Right atrium auricular region (tissue), 2 donors: ENCODE results near the gene ANKRD9. TPM values are rescaled to one million over a fixed set of nuclear protein-coding genes. Genes with fewer than 3 reads are reported as not detected.

Experiments
- DNase-seq: peaks from one replicate; pipeline ENCODE4 v3.0.0-alpha.2; 2019; ENCODE audit warnings: low spot score
- H3K27ac ChIP-seq, 2 donors: fragments of 200-600 bp; sonication (generic); 1 replicate in 1 of 2; 2 replicates in 1 of 2; pipeline ENCODE4 v1.5.1; 2016 to 2019
- H3K27me3 ChIP-seq, 2 donors: fragments of 200-600 bp; sonication (generic); one replicate each; pipeline versions ENCODE4 v1.5.1 to v1.6.0; 2017 to 2019
- H3K36me3 ChIP-seq: fragments of 200-600 bp; sonication (generic); one replicate; pipeline ENCODE4 v1.5.1; 2016
- H3K4me1 ChIP-seq, 2 donors: fragments of 200-600 bp; sonication (generic); one replicate each; pipeline versions ENCODE4 v1.5.1 to v1.6.0; 2017 to 2019
- H3K4me3 ChIP-seq, 2 donors: fragments of 200-600 bp; sonication (generic); 1 replicate in 1 of 2; 2 replicates in 1 of 2; pipeline ENCODE4 v1.5.1; 2017 to 2019; ENCODE audit warnings: mild to moderate bottlenecking in 1 of 2, moderate library complexity in 1 of 2
- H3K9me3 ChIP-seq, 2 donors: fragments of 200-600 bp; sonication (generic); one replicate each; pipeline ENCODE4 v1.5.1; 2019
- CTCF ChIP-seq, 2 donors: fragments of 200-600 bp; sonication (generic); IDR thresholded peaks; one replicate each; pipeline ENCODE4 v1.5.1; 2019; ENCODE audit warnings: antibody characterized with exemption in 2 of 2
- total RNA-seq, 2 donors: library from RNA; depleted of rRNA; stranded (reverse); fragments of >200 nt; gene quantifications; one replicate each; pipeline ENCODE4 v1.1.0, GENCODE V29; 2016

Gene ANKRD9
- total RNA-seq, 2 donors from 2014 or later = 144 to 158 TPM

GRCh38 chr14:102512793-102513300, 3.3 kb upstream of the ANKRD9 start:
- no peaks in the 10 kb centered on the region for H3K9me3 ChIP-seq
- no peak overlapping the region for H3K4me3 ChIP-seq
- peaks cover 0 to 29% of the 10 kb centered on the region in 2 donors for H3K4me1 ChIP-seq
- no peaks in the 10 kb centered on the region for H3K36me3 ChIP-seq
- no peak overlapping the region for H3K27ac ChIP-seq
- DNase-seq = no peak
- TF ChIP-seq CTCF (IDR thresholded peaks at IDR 0.05) = no peak
- no peaks in the 10 kb centered on the region for H3K27me3 ChIP-seq

- TF ChIP-seq CTCF (IDR thresholded peaks at IDR 0.05) = no peak
- Histone ChIP-seq H3K27me3 (no peaks in the 10 kb centered on the region), H3K9me3 (no peaks in the 10 kb centered on the region), H3K4me1 (peaks cover 0 to 23% of the 10 kb centered on the region in 2 donors), H3K4me3 (no peak overlapping the region), H3K27ac (no peak overlapping the region), H3K36me3 (peaks cover 4% of the 10 kb centered on the region)
- no peak for DNase-seq
Observed at GRCh38 chr14:102511538-102511937, 2.0 kb upstream of the ANKRD9 start.

GRCh38 chr14:102510616-102511520, 1.3 kb upstream of the ANKRD9 start:
- Histone ChIP-seq H3K4me1 (peaks cover 0 to 23% of the 10 kb centered on the region in 2 donors), H3K36me3 (peaks cover 10% of the 10 kb centered on the region), H3K27me3 (no peaks in the 10 kb centered on the region), H3K4me3 (peak overlapping the region in 1 of 2 donors; percentile 64), H3K9me3 (no peaks in the 10 kb centered on the region), H3K27ac (peak overlapping the region; percentile 87 to 89)
- no peak for DNase-seq
- TF ChIP-seq CTCF (IDR thresholded peaks at IDR 0.05) = no peak

- no peak for TF ChIP-seq CTCF (IDR thresholded peaks at IDR 0.05)
- Histone ChIP-seq H3K27me3 (no peaks in the 10 kb centered on the region), H3K9me3 (no peaks in the 10 kb centered on the region), H3K4me3 (peak overlapping the region; percentile 57 to 61), H3K27ac (peak overlapping the region; percentile 88 to 94), H3K36me3 (peaks cover 11% of the 10 kb centered on the region), H3K4me1 (peaks cover 0 to 36% of the 10 kb centered on the region in 2 donors)
- DNase-seq = peak; percentile 82
Observed at GRCh38 chr14:102508774-102509745, 516 bp downstream of the ANKRD9 start.

- no peak for TF ChIP-seq CTCF (IDR thresholded peaks at IDR 0.05)
- Histone ChIP-seq H3K9me3 (no peaks in the 10 kb centered on the region), H3K27ac (peak overlapping the region; percentile 88 to 94), H3K4me3 (peak overlapping the region; percentile 57 to 61), H3K27me3 (no peaks in the 10 kb centered on the region), H3K36me3 (peaks cover 11% of the 10 kb centered on the region), H3K4me1 (peaks cover 0 to 43% of the 10 kb centered on the region in 2 donors)
- no peak for DNase-seq
Observed at GRCh38 chr14:102508410-102508773, 1.2 kb downstream of the ANKRD9 start.
